HCT116 (cell line): Measurements from ENCODE around the gene CDC45.

ENCODE experiments used
- CBX3 ChIP-seq: IDR thresholded peaks from 2 replicates; pipeline ENCODE4 v1.6.1; 2012; ENCODE audit warnings: low read depth
- CEBPB ChIP-seq: IDR thresholded peaks from 2 replicates; pipeline ENCODE4 v1.6.1; 2012; ENCODE audit warnings: low read depth
- ELF1 ChIP-seq: IDR thresholded peaks from 2 replicates; pipeline ENCODE4 v1.6.1; 2012; ENCODE audit warnings: low read depth, borderline replicate concordance
- EZH2 ChIP-seq: fragments of 200-600 bp; sonication (generic); IDR thresholded peaks from 2 replicates; pipeline ENCODE4 v1.6.1; 2017; ENCODE audit warnings: antibody characterized with exemption, mixed run types
- JUND ChIP-seq: IDR thresholded peaks from 2 replicates; pipeline ENCODE4 v1.6.1; 2012
- POLR2A ChIP-seq: IDR thresholded peaks from 2 replicates; pipeline ENCODE4 v1.7.0; 2011; ENCODE audit warnings: borderline replicate concordance; ENCODE audit not compliant: insufficient read depth, insufficient read length; ENCODE audit errors: extremely low read depth
- POLR2AphosphoS5 ChIP-seq: IDR thresholded peaks from 2 replicates; pipeline ENCODE4 v1.6.1; 2011; ENCODE audit warnings: mild to moderate bottlenecking, low read depth, low read length, moderate library complexity
- RAD21 ChIP-seq: IDR thresholded peaks from 2 replicates; pipeline ENCODE4 v1.6.1; 2012; ENCODE audit warnings: low read depth, mild to moderate bottlenecking
- SP1 ChIP-seq: IDR thresholded peaks from 2 replicates; pipeline ENCODE4 v1.6.1; 2012; ENCODE audit warnings: low read depth
- TCF7L2 ChIP-seq: IDR thresholded peaks from 2 replicates; pipeline ENCODE4 v1.7.0; 2011; ENCODE audit warnings: borderline replicate concordance, inconsistent platforms; ENCODE audit not compliant: insufficient read depth, insufficient read length; ENCODE audit errors: extremely low read depth
- YY1 ChIP-seq: IDR thresholded peaks from 2 replicates; pipeline ENCODE4 v1.6.1; 2011; ENCODE audit warnings: low read length, low read depth, moderate library complexity, mild to moderate bottlenecking; ENCODE audit not compliant: insufficient replicate concordance; ENCODE audit errors: extremely low read depth
- TF ChIP-seq, protein P1 (sequence below), 3 experiments: fragments of 200-600 bp in 1 of 3; sonication (generic) in 1 of 3; IDR thresholded peaks in 2 of 3; conservative IDR thresholded peaks in 1 of 3; 2 replicates each; pipeline ENCODE4 v1.5.1; 2012 to 2017; ENCODE audit warnings: low read depth in 2 of 3, low read length in 2 of 3, antibody characterized with exemption in 1 of 3, borderline replicate concordance in 1 of 3, control low read depth in 1 of 3, mild to moderate bottlenecking in 1 of 3, mixed read lengths in 1 of 3, mixed run types in 1 of 3, moderate library complexity in 1 of 3; ENCODE audit not compliant: insufficient read depth in 1 of 3
- TF ChIP-seq, protein P2 (sequence below): IDR thresholded peaks from 2 replicates; pipeline ENCODE4 v1.6.1; 2012; ENCODE audit warnings: low read depth

DNA sequence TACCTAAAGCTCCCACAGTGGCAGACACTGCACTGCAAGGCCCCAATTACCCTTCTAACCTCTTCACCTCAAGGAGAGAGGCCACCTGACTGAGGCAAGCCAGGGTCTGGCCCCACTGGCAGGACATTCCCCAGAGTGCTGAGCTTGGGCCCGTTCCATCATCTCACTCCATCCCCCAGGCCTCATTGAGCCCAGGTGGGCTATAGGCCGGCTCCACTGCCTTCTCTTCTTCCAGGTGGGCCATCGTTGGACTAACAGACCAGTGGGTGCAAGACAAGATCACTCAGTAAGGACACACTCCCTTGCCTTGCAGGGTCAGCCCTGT lies 19.1 kb downstream of the CDC45 start:
- TF ChIP-seq POLR2A = no peak
- TF ChIP-seq JUND = no peak
- TF ChIP-seq TCF7L2 = no peak
- TF ChIP-seq, protein P1, sequence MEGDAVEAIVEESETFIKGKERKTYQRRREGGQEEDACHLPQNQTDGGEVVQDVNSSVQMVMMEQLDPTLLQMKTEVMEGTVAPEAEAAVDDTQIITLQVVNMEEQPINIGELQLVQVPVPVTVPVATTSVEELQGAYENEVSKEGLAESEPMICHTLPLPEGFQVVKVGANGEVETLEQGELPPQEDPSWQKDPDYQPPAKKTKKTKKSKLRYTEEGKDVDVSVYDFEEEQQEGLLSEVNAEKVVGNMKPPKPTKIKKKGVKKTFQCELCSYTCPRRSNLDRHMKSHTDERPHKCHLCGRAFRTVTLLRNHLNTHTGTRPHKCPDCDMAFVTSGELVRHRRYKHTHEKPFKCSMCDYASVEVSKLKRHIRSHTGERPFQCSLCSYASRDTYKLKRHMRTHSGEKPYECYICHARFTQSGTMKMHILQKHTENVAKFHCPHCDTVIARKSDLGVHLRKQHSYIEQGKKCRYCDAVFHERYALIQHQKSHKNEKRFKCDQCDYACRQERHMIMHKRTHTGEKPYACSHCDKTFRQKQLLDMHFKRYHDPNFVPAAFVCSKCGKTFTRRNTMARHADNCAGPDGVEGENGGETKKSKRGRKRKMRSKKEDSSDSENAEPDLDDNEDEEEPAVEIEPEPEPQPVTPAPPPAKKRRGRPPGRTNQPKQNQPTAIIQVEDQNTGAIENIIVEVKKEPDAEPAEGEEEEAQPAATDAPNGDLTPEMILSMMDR (IDR thresholded peaks at IDR 0.05 in 2 of 3, conservative IDR thresholded peaks at IDR 0.05 in 1 of 3; ENCODE audit: borderline replicate concordance in 1 of 3, insufficient read depth in 1 of 3, low read depth in 2 of 3, low read length in 2 of 3) = no peak
- TF ChIP-seq EZH2 = no peak
- no peak for TF ChIP-seq RAD21
- no peak for TF ChIP-seq YY1
- TF ChIP-seq CBX3 = no peak
- TF ChIP-seq, protein P2, sequence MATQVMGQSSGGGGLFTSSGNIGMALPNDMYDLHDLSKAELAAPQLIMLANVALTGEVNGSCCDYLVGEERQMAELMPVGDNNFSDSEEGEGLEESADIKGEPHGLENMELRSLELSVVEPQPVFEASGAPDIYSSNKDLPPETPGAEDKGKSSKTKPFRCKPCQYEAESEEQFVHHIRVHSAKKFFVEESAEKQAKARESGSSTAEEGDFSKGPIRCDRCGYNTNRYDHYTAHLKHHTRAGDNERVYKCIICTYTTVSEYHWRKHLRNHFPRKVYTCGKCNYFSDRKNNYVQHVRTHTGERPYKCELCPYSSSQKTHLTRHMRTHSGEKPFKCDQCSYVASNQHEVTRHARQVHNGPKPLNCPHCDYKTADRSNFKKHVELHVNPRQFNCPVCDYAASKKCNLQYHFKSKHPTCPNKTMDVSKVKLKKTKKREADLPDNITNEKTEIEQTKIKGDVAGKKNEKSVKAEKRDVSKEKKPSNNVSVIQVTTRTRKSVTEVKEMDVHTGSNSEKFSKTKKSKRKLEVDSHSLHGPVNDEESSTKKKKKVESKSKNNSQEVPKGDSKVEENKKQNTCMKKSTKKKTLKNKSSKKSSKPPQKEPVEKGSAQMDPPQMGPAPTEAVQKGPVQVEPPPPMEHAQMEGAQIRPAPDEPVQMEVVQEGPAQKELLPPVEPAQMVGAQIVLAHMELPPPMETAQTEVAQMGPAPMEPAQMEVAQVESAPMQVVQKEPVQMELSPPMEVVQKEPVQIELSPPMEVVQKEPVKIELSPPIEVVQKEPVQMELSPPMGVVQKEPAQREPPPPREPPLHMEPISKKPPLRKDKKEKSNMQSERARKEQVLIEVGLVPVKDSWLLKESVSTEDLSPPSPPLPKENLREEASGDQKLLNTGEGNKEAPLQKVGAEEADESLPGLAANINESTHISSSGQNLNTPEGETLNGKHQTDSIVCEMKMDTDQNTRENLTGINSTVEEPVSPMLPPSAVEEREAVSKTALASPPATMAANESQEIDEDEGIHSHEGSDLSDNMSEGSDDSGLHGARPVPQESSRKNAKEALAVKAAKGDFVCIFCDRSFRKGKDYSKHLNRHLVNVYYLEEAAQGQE = no peak
- TF ChIP-seq CEBPB = no peak
- TF ChIP-seq SP1 = no peak
- TF ChIP-seq POLR2AphosphoS5 = no peak
- TF ChIP-seq ELF1 = no peak
